MM.1S (cell line): ENCODE data around the gene GKN1.

Source experiments
- DNase-seq: peaks from one replicate; pipeline ENCODE4 v3.0.0-alpha.2; 2015
- H2AFZ ChIP-seq: fragments of 300-600 bp; sonication (generic); 2 replicates; pipeline ENCODE4 v1.6.0; 2016; ENCODE audit warnings: antibody characterized with exemption, low read length
- H3F3A ChIP-seq: fragments of 300-600 bp; sonication (generic); 2 replicates; pipeline ENCODE4 v1.6.1; 2016; ENCODE audit warnings: mild to moderate bottlenecking, antibody characterized with exemption, low read length, moderate library complexity, mixed read lengths; ENCODE audit not compliant: insufficient read depth
- H3K27ac ChIP-seq: fragments of 300-600 bp; sonication (generic); 2 replicates; pipeline ENCODE4 v1.5.1; 2016; ENCODE audit warnings: mild to moderate bottlenecking, low read length
- H3K27me3 ChIP-seq: fragments of 300-600 bp; sonication (generic); replicated peaks from 2 replicates; pipeline ENCODE4 v1.6.0; 2016; ENCODE audit warnings: low read length; ENCODE audit not compliant: insufficient read depth
- H3K36me3 ChIP-seq: fragments of 300-600 bp; sonication (generic); replicated peaks from 2 replicates; pipeline ENCODE4 v1.6.1; 2016; ENCODE audit warnings: mild to moderate bottlenecking, low read length, mixed read lengths; ENCODE audit not compliant: insufficient read depth
- H3K4me1 ChIP-seq: fragments of 300-600 bp; sonication (generic); 2 replicates; pipeline ENCODE4 v1.6.1; 2016; ENCODE audit warnings: low read length, mixed read lengths
- H3K4me2 ChIP-seq: fragments of 300-600 bp; sonication (generic); 2 replicates; pipeline ENCODE4 v1.6.0; 2016; ENCODE audit warnings: low read depth, low read length
- H3K4me3 ChIP-seq: fragments of 300-600 bp; sonication (generic); 2 replicates; pipeline ENCODE4 v1.5.1; 2016; ENCODE audit warnings: low read length, mixed read lengths
- H3K79me2 ChIP-seq: fragments of 300-600 bp; sonication (generic); 2 replicates; pipeline ENCODE4 v1.6.1; 2016; ENCODE audit warnings: mixed run types, low read length, mixed read lengths
- H3K9ac ChIP-seq: fragments of 300-600 bp; sonication (generic); 2 replicates; pipeline ENCODE4 v1.6.1; 2016; ENCODE audit warnings: low read length, mixed read lengths
- H3K9me2 ChIP-seq: fragments of 300-600 bp; sonication (generic); replicated peaks from 2 replicates; pipeline ENCODE4 v1.6.1; 2016; ENCODE audit warnings: mild to moderate bottlenecking, low read length, mixed read lengths; ENCODE audit not compliant: insufficient read depth
- H3K9me3 ChIP-seq: fragments of 300-600 bp; sonication (generic); replicated peaks from 2 replicates; pipeline ENCODE4 v1.6.1; 2016; ENCODE audit warnings: mild to moderate bottlenecking, low read length, mixed read lengths; ENCODE audit not compliant: insufficient read depth
- H4K20me1 ChIP-seq: fragments of 300-600 bp; sonication (generic); 2 replicates; pipeline ENCODE4 v1.6.1; 2016; ENCODE audit warnings: mild to moderate bottlenecking, low read length, moderate library complexity, mixed read lengths; ENCODE audit not compliant: insufficient read depth
- CTCF ChIP-seq: fragments of 300-600 bp; sonication (generic); IDR thresholded peaks from 2 replicates; pipeline ENCODE4 v1.5.1; 2016; ENCODE audit warnings: antibody characterized with exemption, low read length, mixed read lengths
- EZH2 ChIP-seq: fragments of 300-600 bp; sonication (generic); optimal IDR thresholded peaks from 2 replicates; pipeline ENCODE3; 2017; ENCODE audit warnings: low read depth, mild to moderate bottlenecking, antibody characterized with exemption, low read length, mixed read lengths
- EZH2phosphoT487 ChIP-seq: fragments of 300-600 bp; sonication (generic); IDR thresholded peaks from 2 replicates; pipeline ENCODE4 v1.6.1; 2018; ENCODE audit warnings: antibody characterized with exemption, low read length

GKN1 gene

GRCh38 chr2:69012310-69013141, 38.1 kb downstream of the GKN1 start:
- peak overlapping the region; percentile 87 for H2AFZ ChIP-seq
- no peaks in the 10 kb centered on the region for H3K36me3 ChIP-seq
- H3K4me3 ChIP-seq, result peak overlapping the region; percentile 81
- no peaks in the 10 kb centered on the region for H3K79me2 ChIP-seq
- H3K27me3 ChIP-seq, result peaks cover 6% of the 10 kb centered on the region; the same call in 1 of the 2 replicates
- peak overlapping the region; percentile 99 for H3K4me2 ChIP-seq
- H3K9me3 ChIP-seq, result no peaks in the 10 kb centered on the region
- no peaks in the 10 kb centered on the region for H3K9me2 ChIP-seq
- H4K20me1 ChIP-seq, result no peaks in the 10 kb centered on the region
- no peaks in the 10 kb centered on the region for H3F3A ChIP-seq
- no peak overlapping the region; the same call in 1 of the 2 replicates for H3K9ac ChIP-seq
- peak; percentile 49 for DNase-seq
- TF ChIP-seq EZH2 (no peak), CTCF (peak; percentile 78)
- H3K4me1 ChIP-seq, result peaks cover 7% of the 10 kb centered on the region; the same call in 1 of the 2 replicates
- no peak overlapping the region for H3K27ac ChIP-seq

- Histone ChIP-seq H3F3A (no peaks in the 10 kb centered on the region), H3K79me2 (no peaks in the 10 kb centered on the region), H3K9me3 (no peaks in the 10 kb centered on the region), H4K20me1 (no peaks in the 10 kb centered on the region), H3K4me1 (peaks cover 7% of the 10 kb centered on the region; the same call in 1 of the 2 replicates), H3K4me2 (peak within 1 kb of the TSS; percentile 99), H3K36me3 (no peaks in the 10 kb centered on the region), H3K4me3 (peak within 1 kb of the TSS; percentile 81), H3K27me3 (peaks cover 6% of the 10 kb centered on the region; the same call in 1 of the 2 replicates), H3K9me2 (no peaks in the 10 kb centered on the region), H3K9ac (no peak within 1 kb of the TSS; the same call in 1 of the 2 replicates), H3K27ac (no peak within 1 kb of the TSS), H2AFZ (peak within 1 kb of the TSS; percentile 87)
- peak; percentile 23 for DNase-seq
- TF ChIP-seq EZH2phosphoT487 (no peak), EZH2 (no peak), CTCF (0 out of 2 replicates have a peak, but pooled peaks have one; percentile 2)
Measured at GRCh38 chr2:69013142-69013839, 38.9 kb downstream of the GKN1 start, which contains the start of gene ANTXR1. Gene ANTXR1 (plus strand): TSS chr2:69013179. CDS start chr2:69013500, 321 bp downstream.

- Histone ChIP-seq H3K4me1 (peaks cover 7% of the 10 kb centered on the region; the same call in 1 of the 2 replicates), H3F3A (no peaks in the 10 kb centered on the region), H3K4me3 (peak overlapping the region; percentile 81), H3K79me2 (no peaks in the 10 kb centered on the region), H4K20me1 (no peaks in the 10 kb centered on the region), H3K36me3 (no peaks in the 10 kb centered on the region), H3K4me2 (peak overlapping the region; percentile 99), H3K9me3 (no peaks in the 10 kb centered on the region), H3K9me2 (no peaks in the 10 kb centered on the region), H3K9ac (no peak overlapping the region), H3K27me3 (peaks cover 6% of the 10 kb centered on the region; the same call in 1 of the 2 replicates), H3K27ac (no peak overlapping the region), H2AFZ (peak overlapping the region; percentile 87)
- DNase-seq, result peak; percentile 11
- TF ChIP-seq EZH2 (no peak), EZH2phosphoT487 (no peak), CTCF (no peak)
Measured at GRCh38 chr2:69013840-69014821, 39.7 kb downstream of the GKN1 start.
